HepG2 (cell line): ENCODE measurements around the gene CDC42EP1. TPM values are rescaled to one million over a fixed set of nuclear protein-coding genes. Genes with fewer than 3 reads are reported as not detected.

Experiments
- NFKB2 ChIP-seq: sonication (generic); formaldehyde crosslinking; IDR thresholded peaks from 2 replicates; pipeline ENCODE4 v1.4.0; 2020; ENCODE audit warnings: missing genetic modification reagents, borderline replicate concordance
- NFYB ChIP-seq: sonication (generic); formaldehyde crosslinking; IDR thresholded peaks from 2 replicates; pipeline ENCODE4 v1.4.0; 2020; ENCODE audit warnings: missing genetic modification reagents
- POLR2AphosphoS5 ChIP-seq: IDR thresholded peaks from 2 replicates; pipeline ENCODE4 v1.6.1; 2012; ENCODE audit warnings: low read depth, low read length
- SP2 ChIP-seq: sonication (generic); formaldehyde crosslinking; IDR thresholded peaks from 2 replicates; pipeline ENCODE4 v1.5.1; 2020; ENCODE audit warnings: mild to moderate bottlenecking, missing genetic modification reagents
- TBP ChIP-seq: sonication (generic); formaldehyde crosslinking; IDR thresholded peaks from 2 replicates; pipeline ENCODE4 v1.5.0; 2020; ENCODE audit warnings: missing genetic modification reagents
- ZKSCAN1 ChIP-seq: fragments of 150-350 bp; IDR thresholded peaks from 2 replicates; pipeline ENCODE4 v1.6.1; 2014; ENCODE audit warnings: low read length
- ZNF12 ChIP-seq: sonication (generic); formaldehyde crosslinking; IDR thresholded peaks from 2 replicates; pipeline ENCODE4 v1.5.0; 2020; ENCODE audit warnings: missing genetic modification reagents
- ZNF124 ChIP-seq: sonication (generic); formaldehyde crosslinking; IDR thresholded peaks from 2 replicates; pipeline ENCODE4 v1.4.0; 2020; ENCODE audit warnings: missing genetic modification reagents
- ZNF281 ChIP-seq: sonication (generic); formaldehyde crosslinking; IDR thresholded peaks from 2 replicates; pipeline ENCODE4 v1.4.0; 2020; ENCODE audit warnings: missing genetic modification reagents, borderline replicate concordance
- ZNF282 ChIP-seq: fragments of 450-650 bp; IDR thresholded peaks from 2 replicates; pipeline ENCODE4 v1.6.1; 2018; ENCODE audit not compliant: partially characterized antibody
- ZNF768 ChIP-seq: sonication (generic); formaldehyde crosslinking; IDR thresholded peaks from 2 replicates; pipeline ENCODE4 v1.4.0; 2020; ENCODE audit warnings: missing genetic modification reagents
- ZNF878 ChIP-seq: sonication (generic); formaldehyde crosslinking; IDR thresholded peaks from 2 replicates; pipeline ENCODE4 v1.8.1; 2023; ENCODE audit warnings: mild to moderate bottlenecking, missing genetic modification reagents, moderate library complexity
- ZSCAN20 ChIP-seq: sonication (generic); formaldehyde crosslinking; IDR thresholded peaks from 2 replicates; pipeline ENCODE4 v1.4.0; 2020; ENCODE audit warnings: missing genetic modification reagents, mild to moderate bottlenecking, borderline replicate concordance
- polyA plus RNA-seq, 8 experiments: library from polyadenylated mRNA; depleted of rRNA in 3 of 8; stranded (reverse) in 7 of 8; unstranded in 1 of 8; fragments of >200 nt; fragmentation: Illumina TruSeq in 4 of 8; extraction: Trizol in 4 of 8; gene quantifications; 2 replicates each; pipeline versions ENCODE4 v1.2.1 to v1.2.3, GENCODE V29; 2011 to 2016; ENCODE audit warnings: low read depth in 4 of 8, missing spikeins in 1 of 8, mixed read lengths in 1 of 8; ENCODE audit not compliant: insufficient read depth in 1 of 8
- total RNA-seq, 5 experiments: library from RNA; depleted of rRNA; stranded (reverse); fragments of >200 nt; fragmentation: Illumina TruSeq; extraction: Trizol; gene quantifications; 2 replicates each; pipeline ENCODE4 v1.2.3, GENCODE V29; 2016; ENCODE audit warnings: low read depth in 1 of 5
- TF ChIP-seq, protein P1 (sequence below): sonication (generic); formaldehyde crosslinking; IDR thresholded peaks from 2 replicates; pipeline ENCODE4 v1.5.0; 2020; ENCODE audit warnings: mild to moderate bottlenecking, missing genetic modification reagents
- TF ChIP-seq, protein P2 (sequence below): sonication (generic); formaldehyde crosslinking; IDR thresholded peaks from 2 replicates; pipeline ENCODE4 v1.8.0; 2022; ENCODE audit warnings: mild to moderate bottlenecking, missing genetic modification reagents
- TF ChIP-seq, protein P3 (sequence below): sonication (generic); formaldehyde crosslinking; IDR thresholded peaks from 2 replicates; pipeline ENCODE4 v1.8.0; 2022; ENCODE audit warnings: low read depth, missing genetic modification reagents
- TF ChIP-seq, protein P4 (sequence below): IDR thresholded peaks from 2 replicates; pipeline ENCODE4 v1.4.0; 2020; ENCODE audit warnings: mild to moderate bottlenecking, missing genetic modification reagents

The CDC42EP1 gene
- total and polyA plus RNA-seq, 2 of the 13 experiments (the other 11 are each of a cell fraction or from before 2014, with no cell fraction given), result 17.1 to 29.5 TPM

- TF ChIP-seq, protein P1, sequence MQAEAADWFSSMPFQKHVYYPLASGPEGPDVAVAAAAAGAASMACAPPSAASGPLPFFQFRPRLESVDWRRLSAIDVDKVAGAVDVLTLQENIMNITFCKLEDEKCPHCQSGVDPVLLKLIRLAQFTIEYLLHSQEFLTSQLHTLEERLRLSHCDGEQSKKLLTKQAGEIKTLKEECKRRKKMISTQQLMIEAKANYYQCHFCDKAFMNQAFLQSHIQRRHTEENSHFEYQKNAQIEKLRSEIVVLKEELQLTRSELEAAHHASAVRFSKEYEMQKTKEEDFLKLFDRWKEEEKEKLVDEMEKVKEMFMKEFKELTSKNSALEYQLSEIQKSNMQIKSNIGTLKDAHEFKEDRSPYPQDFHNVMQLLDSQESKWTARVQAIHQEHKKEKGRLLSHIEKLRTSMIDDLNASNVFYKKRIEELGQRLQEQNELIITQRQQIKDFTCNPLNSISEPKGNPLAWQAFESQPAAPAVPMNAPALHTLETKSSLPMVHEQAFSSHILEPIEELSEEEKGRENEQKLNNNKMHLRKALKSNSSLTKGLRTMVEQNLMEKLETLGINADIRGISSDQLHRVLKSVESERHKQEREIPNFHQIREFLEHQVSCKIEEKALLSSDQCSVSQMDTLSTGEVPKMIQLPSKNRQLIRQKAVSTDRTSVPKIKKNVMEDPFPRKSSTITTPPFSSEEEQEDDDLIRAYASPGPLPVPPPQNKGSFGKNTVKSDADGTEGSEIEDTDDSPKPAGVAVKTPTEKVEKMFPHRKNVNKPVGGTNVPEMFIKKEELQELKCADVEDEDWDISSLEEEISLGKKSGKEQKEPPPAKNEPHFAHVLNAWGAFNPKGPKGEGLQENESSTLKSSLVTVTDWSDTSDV (CRISPR knock-in tag), result no peak
- TF ChIP-seq TBP (CRISPR knock-in tag), result no peak
- peak; percentile 51; the same call in 1 of the 2 replicates for TF ChIP-seq ZNF768 (CRISPR knock-in tag)
- TF ChIP-seq, protein P2, sequence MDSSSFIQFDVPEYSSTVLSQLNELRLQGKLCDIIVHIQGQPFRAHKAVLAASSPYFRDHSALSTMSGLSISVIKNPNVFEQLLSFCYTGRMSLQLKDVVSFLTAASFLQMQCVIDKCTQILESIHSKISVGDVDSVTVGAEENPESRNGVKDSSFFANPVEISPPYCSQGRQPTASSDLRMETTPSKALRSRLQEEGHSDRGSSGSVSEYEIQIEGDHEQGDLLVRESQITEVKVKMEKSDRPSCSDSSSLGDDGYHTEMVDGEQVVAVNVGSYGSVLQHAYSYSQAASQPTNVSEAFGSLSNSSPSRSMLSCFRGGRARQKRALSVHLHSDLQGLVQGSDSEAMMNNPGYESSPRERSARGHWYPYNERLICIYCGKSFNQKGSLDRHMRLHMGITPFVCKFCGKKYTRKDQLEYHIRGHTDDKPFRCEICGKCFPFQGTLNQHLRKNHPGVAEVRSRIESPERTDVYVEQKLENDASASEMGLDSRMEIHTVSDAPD (CRISPR knock-in tag), result no peak
- TF ChIP-seq, protein P3, sequence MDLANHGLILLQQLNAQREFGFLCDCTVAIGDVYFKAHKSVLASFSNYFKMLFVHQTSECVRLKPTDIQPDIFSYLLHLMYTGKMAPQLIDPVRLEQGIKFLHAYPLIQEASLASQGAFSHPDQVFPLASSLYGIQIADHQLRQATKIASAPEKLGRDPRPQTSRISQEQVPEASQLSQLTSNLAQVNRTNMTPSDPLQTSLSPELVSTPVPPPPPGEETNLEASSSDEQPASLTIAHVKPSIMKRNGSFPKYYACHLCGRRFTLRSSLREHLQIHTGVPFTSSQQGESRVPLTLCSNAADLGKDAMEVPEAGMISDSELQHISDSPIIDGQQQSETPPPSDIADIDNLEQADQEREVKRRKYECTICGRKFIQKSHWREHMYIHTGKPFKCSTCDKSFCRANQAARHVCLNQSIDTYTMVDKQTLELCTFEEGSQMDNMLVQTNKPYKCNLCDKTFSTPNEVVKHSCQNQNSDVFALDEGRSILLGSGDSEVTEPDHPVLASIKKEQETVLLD (CRISPR knock-in tag), result peak; percentile 67; the same call in 1 of the 2 replicates
- 0 out of 2 replicates have a peak, but pooled peaks have one; percentile 25 for TF ChIP-seq SP2 (CRISPR knock-in tag)
- no peak for TF ChIP-seq ZNF282
- TF ChIP-seq POLR2AphosphoS5, result peak; percentile 65
- peak; percentile 8; the same call in 1 of the 2 replicates for TF ChIP-seq ZNF281 (CRISPR knock-in tag)
- TF ChIP-seq, protein P4, sequence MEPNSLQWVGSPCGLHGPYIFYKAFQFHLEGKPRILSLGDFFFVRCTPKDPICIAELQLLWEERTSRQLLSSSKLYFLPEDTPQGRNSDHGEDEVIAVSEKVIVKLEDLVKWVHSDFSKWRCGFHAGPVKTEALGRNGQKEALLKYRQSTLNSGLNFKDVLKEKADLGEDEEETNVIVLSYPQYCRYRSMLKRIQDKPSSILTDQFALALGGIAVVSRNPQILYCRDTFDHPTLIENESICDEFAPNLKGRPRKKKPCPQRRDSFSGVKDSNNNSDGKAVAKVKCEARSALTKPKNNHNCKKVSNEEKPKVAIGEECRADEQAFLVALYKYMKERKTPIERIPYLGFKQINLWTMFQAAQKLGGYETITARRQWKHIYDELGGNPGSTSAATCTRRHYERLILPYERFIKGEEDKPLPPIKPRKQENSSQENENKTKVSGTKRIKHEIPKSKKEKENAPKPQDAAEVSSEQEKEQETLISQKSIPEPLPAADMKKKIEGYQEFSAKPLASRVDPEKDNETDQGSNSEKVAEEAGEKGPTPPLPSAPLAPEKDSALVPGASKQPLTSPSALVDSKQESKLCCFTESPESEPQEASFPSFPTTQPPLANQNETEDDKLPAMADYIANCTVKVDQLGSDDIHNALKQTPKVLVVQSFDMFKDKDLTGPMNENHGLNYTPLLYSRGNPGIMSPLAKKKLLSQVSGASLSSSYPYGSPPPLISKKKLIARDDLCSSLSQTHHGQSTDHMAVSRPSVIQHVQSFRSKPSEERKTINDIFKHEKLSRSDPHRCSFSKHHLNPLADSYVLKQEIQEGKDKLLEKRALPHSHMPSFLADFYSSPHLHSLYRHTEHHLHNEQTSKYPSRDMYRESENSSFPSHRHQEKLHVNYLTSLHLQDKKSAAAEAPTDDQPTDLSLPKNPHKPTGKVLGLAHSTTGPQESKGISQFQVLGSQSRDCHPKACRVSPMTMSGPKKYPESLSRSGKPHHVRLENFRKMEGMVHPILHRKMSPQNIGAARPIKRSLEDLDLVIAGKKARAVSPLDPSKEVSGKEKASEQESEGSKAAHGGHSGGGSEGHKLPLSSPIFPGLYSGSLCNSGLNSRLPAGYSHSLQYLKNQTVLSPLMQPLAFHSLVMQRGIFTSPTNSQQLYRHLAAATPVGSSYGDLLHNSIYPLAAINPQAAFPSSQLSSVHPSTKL (CRISPR knock-in tag), result peak; percentile 33
- no peak for TF ChIP-seq ZNF12 (CRISPR knock-in tag)
- TF ChIP-seq ZNF878 (CRISPR knock-in tag), result peak; percentile 62; the same call in 1 of the 2 replicates
- no peak for TF ChIP-seq ZKSCAN1
- no peak; the same call in 1 of the 2 replicates for TF ChIP-seq ZSCAN20 (CRISPR knock-in tag)
- no peak for TF ChIP-seq NFKB2 (CRISPR knock-in tag)
- TF ChIP-seq ZNF124 (CRISPR knock-in tag), result 0 out of 2 replicates have a peak, but pooled peaks have one; percentile 20
- 0 out of 2 replicates have a peak, but pooled peaks have one; percentile 17 for TF ChIP-seq NFYB (CRISPR knock-in tag)
These were observed at the start of gene CDC42EP1 (continued) for GRCh38 chr22:37559901-37560607.
